HepG2 (cell line): ENCODE data around the gene SLAMF9. TPM values are rescaled to one million over a fixed set of nuclear protein-coding genes. Genes with fewer than 3 reads are reported as not detected.

Source experiments
- ATAC-seq: fragments of 200-7000 bp; cut with Tn5 transposase; 3 replicates; pipeline ENCODE4 v1.9.1; 2020; ENCODE audit warnings: mild to moderate bottlenecking, moderate library complexity
- BruUV-seq: library from RNA; stranded (reverse); fragments of 400-500 nt; replicated peaks from 2 replicates; lab custom pipeline; 2021; lab: Mats Ljungman, UMichigan
- CTCF ChIA-PET: fragments of 300-600 bp; formaldehyde crosslinking; extraction: SDS; loops from one replicate; lab custom pipeline; 2021; ENCODE audit warnings: low total read pairs, inconsistent platforms, low intra/inter-chr PET ratio; lab: Yijun Ruan, JAX
- POLR2A ChIA-PET: fragments of 350-600 bp; sonication (Branson Sonifier 250); formaldehyde crosslinking; loops from one replicate; lab custom pipeline; 2020; ENCODE audit warnings: antibody characterized with exemption, inconsistent platforms; lab: Yijun Ruan, JAX
- DNase-seq: peaks from one replicate; pipeline ENCODE4 v3.0.0-alpha.2; 2015; ENCODE audit warnings: low spot score
- FAIRE-seq: peaks from 3 replicates; lab custom pipeline; 2011; peaks lifted over from hg19 to GRCh38; lab: Jason Lieb, UNC
- H2AFZ ChIP-seq: one replicate; pipeline ENCODE4 v1.6.1; 2011; ENCODE audit warnings: low read length, inconsistent platforms
- H3K27ac ChIP-seq: fragments of 300-600 bp; 3 replicates; pipeline ENCODE4 v1.8.0; 2011; ENCODE audit warnings: mixed run types, mild to moderate bottlenecking, mixed read lengths, low read length, inconsistent platforms; ENCODE audit not compliant: insufficient read depth; ENCODE audit errors: extremely low read length
- H3K27me3 ChIP-seq, 2 experiments: fragments of 200-600 bp in 1 of 2; 2 replicates in 1 of 2; 3 replicates in 1 of 2; pipeline versions ENCODE4 v1.6.0 to v1.8.0; 2011; ENCODE audit warnings: low read length in 2 of 2, mild to moderate bottlenecking in 2 of 2, moderate library complexity in 2 of 2, inconsistent platforms in 1 of 2; ENCODE audit not compliant: insufficient read depth in 2 of 2, control insufficient read depth in 1 of 2
- H3K36me3 ChIP-seq, 2 experiments: fragments of 200-600 bp in 1 of 2; replicated peaks in 1 of 2; 2 replicates in 1 of 2; 3 replicates in 1 of 2; pipeline versions ENCODE4 v1.5.1 to v1.8.0; 2011; ENCODE audit warnings: low read length in 2 of 2, inconsistent platforms in 1 of 2; ENCODE audit not compliant: insufficient read depth in 2 of 2, control insufficient read depth in 1 of 2
- H3K4me1 ChIP-seq: 2 replicates; pipeline ENCODE4 v1.5.1; 2012; ENCODE audit warnings: low read length, inconsistent platforms; ENCODE audit not compliant: insufficient read depth
- H3K4me2 ChIP-seq: 2 replicates; pipeline ENCODE4 v1.6.0; 2011; ENCODE audit warnings: low read depth, low read length, inconsistent platforms
- H3K4me3 ChIP-seq, 3 experiments: fragments of 200-600 bp in 1 of 3; sonication (generic), shearing (Covaris generic) in 1 of 3; replicated peaks in 1 of 3; 2 replicates each; pipeline ENCODE4 v1.5.1; 2011 to 2016; ENCODE audit warnings: low read length in 3 of 3, inconsistent platforms in 2 of 3, low read depth in 2 of 3, mild to moderate bottlenecking in 2 of 3, control low read depth in 1 of 3, mixed read lengths in 1 of 3; ENCODE audit not compliant: insufficient read depth in 1 of 3
- H3K79me2 ChIP-seq: one replicate; pipeline ENCODE4 v1.6.1; 2011; ENCODE audit warnings: low read length, inconsistent platforms; ENCODE audit not compliant: insufficient read depth
- H3K9ac ChIP-seq: 2 replicates; pipeline ENCODE4 v1.6.0; 2011; ENCODE audit warnings: mild to moderate bottlenecking, low read depth, low read length, inconsistent platforms; ENCODE audit not compliant: insufficient read depth
- H3K9me3 ChIP-seq: 2 replicates; pipeline ENCODE4 v1.5.1; 2012; ENCODE audit warnings: mild to moderate bottlenecking, low read length
- H4K20me1 ChIP-seq: 2 replicates; pipeline ENCODE4 v1.6.0; 2011; ENCODE audit warnings: inconsistent platforms, mild to moderate bottlenecking, low read length, moderate library complexity; ENCODE audit not compliant: insufficient read depth
- FOXM1 ChIP-seq: sonication (generic); formaldehyde crosslinking; IDR thresholded peaks from 2 replicates; pipeline ENCODE4 v1.5.0; 2020; ENCODE audit warnings: missing genetic modification reagents
- MIER2 ChIP-seq: IDR thresholded peaks from 2 replicates; pipeline ENCODE4 v1.6.1; 2016; ENCODE audit warnings: missing biosample characterization, missing genetic modification reagents
- MTA3 ChIP-seq: sonication (generic); formaldehyde crosslinking; IDR thresholded peaks from 2 replicates; pipeline ENCODE4 v1.4.0; 2020; ENCODE audit warnings: missing genetic modification reagents
- NR1H2 ChIP-seq: sonication (generic); formaldehyde crosslinking; IDR thresholded peaks from 2 replicates; pipeline ENCODE4 v1.8.1; 2022; ENCODE audit warnings: low read depth, missing genetic modification reagents, borderline replicate concordance
- NRL ChIP-seq: sonication (generic); formaldehyde crosslinking; IDR thresholded peaks from 2 replicates; pipeline ENCODE4 v1.5.0; 2020; ENCODE audit warnings: missing genetic modification reagents, mild to moderate bottlenecking, moderate library complexity, borderline replicate concordance
- PAF1 ChIP-seq: IDR thresholded peaks from 2 replicates; pipeline ENCODE4 v1.6.1; 2016; ENCODE audit warnings: missing genetic modification reagents, missing compliant biosample characterization
- PHF21A ChIP-seq: sonication (generic); formaldehyde crosslinking; IDR thresholded peaks from 2 replicates; pipeline ENCODE4 v1.5.0; 2020; ENCODE audit warnings: mild to moderate bottlenecking, missing genetic modification reagents
- PITX1 ChIP-seq: sonication (generic); formaldehyde crosslinking; IDR thresholded peaks from 2 replicates; pipeline ENCODE4 v1.5.1; 2020; ENCODE audit warnings: mild to moderate bottlenecking, missing genetic modification reagents
- RBM22 ChIP-seq: fragments of 200-400 bp; formaldehyde crosslinking; optimal IDR thresholded peaks from 2 replicates; pipeline ENCODE3; 2017; ENCODE audit warnings: mild to moderate bottlenecking, low read length, moderate library complexity
- TEAD2 ChIP-seq: sonication (generic); formaldehyde crosslinking; IDR thresholded peaks from 2 replicates; pipeline ENCODE4 v1.9.0; 2021; ENCODE audit warnings: missing genetic modification reagents
- ZFP41 ChIP-seq: sonication (generic); formaldehyde crosslinking; IDR thresholded peaks from 2 replicates; pipeline ENCODE4 v1.4.0; 2020; ENCODE audit warnings: mild to moderate bottlenecking, missing genetic modification reagents, borderline replicate concordance
- ZNF382 ChIP-seq: sonication (generic); formaldehyde crosslinking; IDR thresholded peaks from 2 replicates; pipeline ENCODE4 v1.5.0; 2020; ENCODE audit warnings: missing genetic modification reagents, mild to moderate bottlenecking, borderline replicate concordance
- ZNF589 ChIP-seq: sonication (generic); formaldehyde crosslinking; conservative IDR thresholded peaks from 2 replicates; pipeline ENCODE4 v1.8.0; 2022; ENCODE audit warnings: mild to moderate bottlenecking, moderate library complexity, missing genetic modification reagents
- ZNF770 ChIP-seq: sonication (generic); formaldehyde crosslinking; IDR thresholded peaks from 2 replicates; pipeline ENCODE4 v1.5.0; 2020; ENCODE audit warnings: mild to moderate bottlenecking, missing genetic modification reagents
- WGBS: methylation state at CpG from one replicate; pipeline ENCODE4 v1.1.6; 2017; ENCODE audit warnings: low lambda C conversion rate; 5-methylcytosine and 5-hydroxymethylcytosine counted together
- in situ Hi-C: cut with HindIII; loops from 2 replicates; pipeline ENCODE4 v1.10.0; 2017; ENCODE audit warnings: low pct_unique_long_range_greater_than_20kb; ENCODE audit not compliant: extremely low pct_ligation_motif_present
- intact Hi-C: fragments of 100-400 bp; cut with micrococcal nuclease; formaldehyde crosslinking; loops from one replicate; pipeline ENCODE4 v1.10.0; 2022; ENCODE audit not compliant: unreplicated experiment
- polyA plus RNA-seq, 8 experiments: library from polyadenylated mRNA; depleted of rRNA in 3 of 8; stranded (reverse) in 7 of 8; unstranded in 1 of 8; fragments of >200 nt; fragmentation: Illumina TruSeq in 4 of 8; extraction: Trizol in 4 of 8; gene quantifications; 2 replicates each; pipeline versions ENCODE4 v1.2.1 to v1.2.3, GENCODE V29; 2011 to 2016; ENCODE audit warnings: low read depth in 4 of 8, missing spikeins in 1 of 8, mixed read lengths in 1 of 8; ENCODE audit not compliant: insufficient read depth in 1 of 8
- total RNA-seq, 5 experiments: library from RNA; depleted of rRNA; stranded (reverse); fragments of >200 nt; fragmentation: Illumina TruSeq; extraction: Trizol; gene quantifications; 2 replicates each; pipeline ENCODE4 v1.2.3, GENCODE V29; 2016; ENCODE audit warnings: low read depth in 1 of 5
- TF ChIP-seq, protein P1 (sequence below): IDR thresholded peaks from 2 replicates; pipeline ENCODE4 v1.6.1; 2016; ENCODE audit warnings: control low read depth
- TF ChIP-seq, protein P2 (sequence below): sonication (generic); formaldehyde crosslinking; IDR thresholded peaks from 2 replicates; pipeline ENCODE4 v1.4.0; 2020; ENCODE audit warnings: missing genetic modification reagents

SLAMF9 gene
- total and polyA plus RNA-seq, 2 of the 13 experiments (the other 11 are each of a cell fraction or from before 2014, with no cell fraction given), result 0.82 TPM; not detected in 1

- Histone ChIP-seq H4K20me1 (no peaks in the 10 kb centered on the region), H3K4me3 (no peak overlapping the region), H2AFZ (no peak overlapping the region), H3K9me3 (no peaks in the 10 kb centered on the region), H3K4me1 (peaks cover 25% of the 10 kb centered on the region), H3K27me3 (peaks cover 9 to 44% of the 10 kb centered on the region in 2 experiments), H3K36me3 (no peaks in the 10 kb centered on the region), H3K9ac (no peak overlapping the region), H3K27ac (no peak overlapping the region), H3K79me2 (no peaks in the 10 kb centered on the region), H3K4me2 (no peak overlapping the region)
- 75% methylated on average over 4 of the region's 18 CpGs for WGBS
- BruUV-seq, result no TSS peak
- TF ChIP-seq NR1H2 (CRISPR knock-in tag) (no peak), ZNF382 (CRISPR knock-in tag) (no peak), FOXM1 (CRISPR knock-in tag) (no peak), PHF21A (CRISPR knock-in tag) (no peak), NRL (no peak), PITX1 (CRISPR knock-in tag) (no peak), MIER2 (no peak), MTA3 (CRISPR knock-in tag) (no peak), TEAD2 (CRISPR knock-in tag) (no peak), ZFP41 (CRISPR knock-in tag) (no peak), PAF1 (no peak), ZNF589 (CRISPR knock-in tag) (no peak), ZNF770 (CRISPR knock-in tag) (no peak), RBM22 (no peak)
- TF ChIP-seq, protein P1, sequence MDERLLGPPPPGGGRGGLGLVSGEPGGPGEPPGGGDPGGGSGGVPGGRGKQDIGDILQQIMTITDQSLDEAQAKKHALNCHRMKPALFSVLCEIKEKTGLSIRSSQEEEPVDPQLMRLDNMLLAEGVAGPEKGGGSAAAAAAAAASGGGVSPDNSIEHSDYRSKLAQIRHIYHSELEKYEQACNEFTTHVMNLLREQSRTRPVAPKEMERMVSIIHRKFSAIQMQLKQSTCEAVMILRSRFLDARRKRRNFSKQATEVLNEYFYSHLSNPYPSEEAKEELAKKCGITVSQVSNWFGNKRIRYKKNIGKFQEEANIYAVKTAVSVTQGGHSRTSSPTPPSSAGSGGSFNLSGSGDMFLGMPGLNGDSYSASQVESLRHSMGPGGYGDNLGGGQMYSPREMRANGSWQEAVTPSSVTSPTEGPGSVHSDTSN (CRISPR knock-in tag), result no peak
- TF ChIP-seq, protein P2, sequence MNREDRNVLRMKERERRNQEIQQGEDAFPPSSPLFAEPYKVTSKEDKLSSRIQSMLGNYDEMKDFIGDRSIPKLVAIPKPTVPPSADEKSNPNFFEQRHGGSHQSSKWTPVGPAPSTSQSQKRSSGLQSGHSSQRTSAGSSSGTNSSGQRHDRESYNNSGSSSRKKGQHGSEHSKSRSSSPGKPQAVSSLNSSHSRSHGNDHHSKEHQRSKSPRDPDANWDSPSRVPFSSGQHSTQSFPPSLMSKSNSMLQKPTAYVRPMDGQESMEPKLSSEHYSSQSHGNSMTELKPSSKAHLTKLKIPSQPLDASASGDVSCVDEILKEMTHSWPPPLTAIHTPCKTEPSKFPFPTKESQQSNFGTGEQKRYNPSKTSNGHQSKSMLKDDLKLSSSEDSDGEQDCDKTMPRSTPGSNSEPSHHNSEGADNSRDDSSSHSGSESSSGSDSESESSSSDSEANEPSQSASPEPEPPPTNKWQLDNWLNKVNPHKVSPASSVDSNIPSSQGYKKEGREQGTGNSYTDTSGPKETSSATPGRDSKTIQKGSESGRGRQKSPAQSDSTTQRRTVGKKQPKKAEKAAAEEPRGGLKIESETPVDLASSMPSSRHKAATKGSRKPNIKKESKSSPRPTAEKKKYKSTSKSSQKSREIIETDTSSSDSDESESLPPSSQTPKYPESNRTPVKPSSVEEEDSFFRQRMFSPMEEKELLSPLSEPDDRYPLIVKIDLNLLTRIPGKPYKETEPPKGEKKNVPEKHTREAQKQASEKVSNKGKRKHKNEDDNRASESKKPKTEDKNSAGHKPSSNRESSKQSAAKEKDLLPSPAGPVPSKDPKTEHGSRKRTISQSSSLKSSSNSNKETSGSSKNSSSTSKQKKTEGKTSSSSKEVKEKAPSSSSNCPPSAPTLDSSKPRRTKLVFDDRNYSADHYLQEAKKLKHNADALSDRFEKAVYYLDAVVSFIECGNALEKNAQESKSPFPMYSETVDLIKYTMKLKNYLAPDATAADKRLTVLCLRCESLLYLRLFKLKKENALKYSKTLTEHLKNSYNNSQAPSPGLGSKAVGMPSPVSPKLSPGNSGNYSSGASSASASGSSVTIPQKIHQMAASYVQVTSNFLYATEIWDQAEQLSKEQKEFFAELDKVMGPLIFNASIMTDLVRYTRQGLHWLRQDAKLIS, result no peak
- no peak for DNase-seq
- ChIA-PET POLR2A (no interaction called here), CTCF (no interaction called here)
- ATAC-seq, result no peak
- in situ Hi-C loops (no loop called here), intact Hi-C loops (no loop called here)
- FAIRE-seq, result no peak
Observed at GRCh38 chr1:159928491-159929050, 25.5 kb downstream of the SLAMF9 start.
